A549 (cell line): Measurements from ENCODE around the gene DGUOK.

Experiments
- CHD4 ChIP-seq: fragments of 200-600 bp; sonication (generic); IDR thresholded peaks from 2 replicates; pipeline ENCODE4 v1.6.1; 2016; ENCODE audit warnings: antibody characterized with exemption, mild to moderate bottlenecking, borderline replicate concordance
- CTCF ChIP-seq: fragments of >200 bp; sonication (Bioruptor Twin); formaldehyde crosslinking; IDR thresholded peaks from 3 replicates; pipeline ENCODE4 v1.5.1; 2016
- ELK1 ChIP-seq: fragments of 150-350 bp; IDR thresholded peaks from 2 replicates; pipeline ENCODE4 v1.6.1; 2014; ENCODE audit warnings: low read depth, mild to moderate bottlenecking, low read length
- ESRRA ChIP-seq: fragments of 150-350 bp; IDR thresholded peaks from 2 replicates; pipeline ENCODE4 v1.6.1; 2014; ENCODE audit warnings: mild to moderate bottlenecking, low read length, borderline replicate concordance
- HMGXB4 ChIP-seq: fragments of 250-450 bp; sonication (Bioruptor Pico); IDR thresholded peaks from 2 replicates; pipeline ENCODE4 v1.5.0; 2021; ENCODE audit warnings: mild to moderate bottlenecking, moderate library complexity, borderline replicate concordance
- KDM1A ChIP-seq: fragments of 200-600 bp; sonication (generic); IDR thresholded peaks from 2 replicates; pipeline ENCODE4 v1.6.1; 2016; ENCODE audit warnings: low read depth, mild to moderate bottlenecking
- MAFK ChIP-seq: fragments of 450-650 bp; IDR thresholded peaks from 2 replicates; pipeline ENCODE4 v1.6.1; 2014; ENCODE audit not compliant: partially characterized antibody
- POLR2A ChIP-seq: IDR thresholded peaks from 2 replicates; pipeline ENCODE4 v1.6.1; 2012; ENCODE audit warnings: mild to moderate bottlenecking, low read length
- RAD21 ChIP-seq, 2 experiments: fragments of >200 bp in 1 of 2; sonication (Bioruptor Twin) in 1 of 2; formaldehyde crosslinking in 1 of 2; IDR thresholded peaks in 1 of 2; conservative IDR thresholded peaks in 1 of 2; 2 replicates in 1 of 2; 3 replicates in 1 of 2; pipeline ENCODE4 v1.6.1; 2012 to 2018; ENCODE audit warnings: inconsistent platforms in 1 of 2
- RCOR1 ChIP-seq: fragments of 150-350 bp; IDR thresholded peaks from 2 replicates; pipeline ENCODE4 v1.6.1; 2014; ENCODE audit warnings: antibody characterized with exemption, low read length, low read depth
- RFX5 ChIP-seq: fragments of 450-650 bp; IDR thresholded peaks from 2 replicates; pipeline ENCODE4 v1.7.1; 2014; ENCODE audit warnings: antibody characterized with exemption, mild to moderate bottlenecking, moderate library complexity
- ZNF302 ChIP-seq: fragments of 250-450 bp; sonication (Bioruptor Pico); IDR thresholded peaks from 2 replicates; pipeline ENCODE4 v1.9.0; 2021; ENCODE audit warnings: inconsistent platforms, mild to moderate bottlenecking, moderate library complexity

GRCh38 chr2:73933194-73933593, 6.5 kb downstream of the DGUOK start:
- no peak for TF ChIP-seq RFX5
- no peak for TF ChIP-seq CTCF
- TF ChIP-seq HMGXB4 (CRISPR knock-in tag): no peak
- TF ChIP-seq ESRRA: no peak
- TF ChIP-seq ZNF302 (CRISPR knock-in tag): no peak
- TF ChIP-seq RAD21 (conservative IDR thresholded peaks at IDR 0.05 in 1 of 2, IDR thresholded peaks at IDR 0.05 in 1 of 2): no peak
- TF ChIP-seq KDM1A: no peak
- no peak for TF ChIP-seq CHD4
- no peak for TF ChIP-seq ELK1
- no peak for TF ChIP-seq MAFK
- no peak for TF ChIP-seq POLR2A
- no peak for TF ChIP-seq RCOR1
